ENCODE measurements around the gene RAB44.

- TF ChIP-seq, protein P1, sequence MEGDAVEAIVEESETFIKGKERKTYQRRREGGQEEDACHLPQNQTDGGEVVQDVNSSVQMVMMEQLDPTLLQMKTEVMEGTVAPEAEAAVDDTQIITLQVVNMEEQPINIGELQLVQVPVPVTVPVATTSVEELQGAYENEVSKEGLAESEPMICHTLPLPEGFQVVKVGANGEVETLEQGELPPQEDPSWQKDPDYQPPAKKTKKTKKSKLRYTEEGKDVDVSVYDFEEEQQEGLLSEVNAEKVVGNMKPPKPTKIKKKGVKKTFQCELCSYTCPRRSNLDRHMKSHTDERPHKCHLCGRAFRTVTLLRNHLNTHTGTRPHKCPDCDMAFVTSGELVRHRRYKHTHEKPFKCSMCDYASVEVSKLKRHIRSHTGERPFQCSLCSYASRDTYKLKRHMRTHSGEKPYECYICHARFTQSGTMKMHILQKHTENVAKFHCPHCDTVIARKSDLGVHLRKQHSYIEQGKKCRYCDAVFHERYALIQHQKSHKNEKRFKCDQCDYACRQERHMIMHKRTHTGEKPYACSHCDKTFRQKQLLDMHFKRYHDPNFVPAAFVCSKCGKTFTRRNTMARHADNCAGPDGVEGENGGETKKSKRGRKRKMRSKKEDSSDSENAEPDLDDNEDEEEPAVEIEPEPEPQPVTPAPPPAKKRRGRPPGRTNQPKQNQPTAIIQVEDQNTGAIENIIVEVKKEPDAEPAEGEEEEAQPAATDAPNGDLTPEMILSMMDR (CRISPR knock-in tag; IDR thresholded peaks at IDR 0.05) = no peak
- TF ChIP-seq SP5 (CRISPR knock-in tag; IDR thresholded peaks at IDR 0.05; ENCODE audit: borderline replicate concordance, low read depth) (no peak), KLF9 (CRISPR knock-in tag; IDR thresholded peaks at IDR 0.05; ENCODE audit: low read depth) (no peak), TCF7 (IDR thresholded peaks at IDR 0.05; ENCODE audit: low read depth) (no peak), ZNF232 (CRISPR knock-in tag; IDR thresholded peaks at IDR 0.05; ENCODE audit: borderline replicate concordance) (no peak), HMG20A (CRISPR knock-in tag; IDR thresholded peaks at IDR 0.05; ENCODE audit: borderline replicate concordance) (no peak)
Measured at GRCh38 chr6:36774331-36774730, 76.7 kb downstream of the RAB44 start.
